Heart left ventricle (tissue), 16 donors: ENCODE results near the gene INF2. TPM values are rescaled to one million over a fixed set of nuclear protein-coding genes. Genes with fewer than 3 reads are reported as not detected.

Source experiments
- ATAC-seq, 4 donors: fragments of 200-7000 bp; cut with Tn5 transposase; one replicate each; pipeline ENCODE4 v1.9.1; 2020 to 2022; ENCODE audit warnings: moderate library complexity in 4 of 4, mild to moderate bottlenecking in 3 of 4, moderate number of reproducible peaks in 1 of 4
- DNase-seq, 5 donors: peaks; one replicate each; pipeline ENCODE4 v3.0.0-alpha.2; 2020
- H3K27ac ChIP-seq, 12 donors: fragments of 200-600 bp; sonication (generic) in 4 of 12; one replicate each; pipeline versions ENCODE4 v1.5.0 to v1.8.0; 2016 to 2022; ENCODE audit warnings: mild to moderate bottlenecking in 2 of 12
- H3K27me3 ChIP-seq, 9 donors: fragments of 200-600 bp; sonication (generic) in 2 of 9; one replicate each; pipeline versions ENCODE4 v1.5.1 to v1.8.0; 2016 to 2022; ENCODE audit warnings: mild to moderate bottlenecking in 3 of 9
- H3K36me3 ChIP-seq, 9 donors: fragments of 200-600 bp; sonication (generic) in 2 of 9; one replicate each; pipeline versions ENCODE4 v1.5.0 to v1.8.0; 2018 to 2022; ENCODE audit warnings: mild to moderate bottlenecking in 2 of 9
- H3K4me1 ChIP-seq, 12 donors: fragments of 200-600 bp; sonication (generic) in 4 of 12; one replicate each; pipeline versions ENCODE4 v1.5.0 to v1.8.0; 2016 to 2022; ENCODE audit warnings: mild to moderate bottlenecking in 3 of 12
- H3K4me3 ChIP-seq, 12 donors: fragments of 200-600 bp; sonication (generic) in 4 of 12; one replicate each; pipeline versions ENCODE4 v1.5.0 to v1.8.0; 2017 to 2022; ENCODE audit warnings: mild to moderate bottlenecking in 9 of 12, moderate library complexity in 4 of 12
- H3K9me3 ChIP-seq, 12 donors: fragments of 200-600 bp; sonication (generic) in 4 of 12; one replicate each; pipeline versions ENCODE4 v1.5.0 to v1.8.0; 2016 to 2022; ENCODE audit warnings: mild to moderate bottlenecking in 1 of 12
- CTCF ChIP-seq, 12 donors: fragments of 200-600 bp; sonication (generic) in 4 of 12; IDR thresholded peaks; one replicate each; pipeline versions ENCODE4 v1.5.0 to v1.8.0; 2018 to 2022; ENCODE audit warnings: antibody characterized with exemption in 12 of 12, mild to moderate bottlenecking in 5 of 12
- POLR2A ChIP-seq, 2 donors: fragments of 450-650 bp; IDR thresholded peaks; one replicate each; pipeline ENCODE4 v1.6.1; 2017; ENCODE audit warnings: antibody characterized with exemption in 2 of 2, mild to moderate bottlenecking in 2 of 2, moderate library complexity in 2 of 2
- WGBS, 4 donors: extraction: QIAGEN DNeasy Blood & Tissue Kit in 2 of 4; methylation state at CpG; one replicate each; pipeline versions ENCODE4 v1.1.5 to v1.1.7; 2013 to 2018; 5-methylcytosine and 5-hydroxymethylcytosine counted together
- intact Hi-C, 10 donors: fragments of 100-400 bp; cut with DNase I; formaldehyde crosslinking; loops; one replicate each; pipeline versions ENCODE4 v1.11.1 to v1.14.2; 2022
- polyA plus RNA-seq, 2 donors: library from polyadenylated mRNA; stranded (reverse); fragments of 200-250 nt; gene quantifications; one replicate each; pipeline ENCODE4 v1.2.3, GENCODE V29; 2013
- total RNA-seq, 9 donors: library from RNA; depleted of rRNA in 2 of 9; stranded (reverse); fragments of >200 nt in 2 of 9; fragmentation: NEBNext Ultra II Directional in 3 of 9; extraction: Animal tissue kit (Norgen Biotek cat#: 25700) in 3 of 9; gene quantifications; one replicate each; pipeline versions ENCODE4 v1.1.0 to v1.2.4, GENCODE V29; 2016 to 2023
- donor health status: ischemic (EF 13 %, LVEDD 7.1; RV severe dilation, severe dysfunction).
- donor health status: healthy with polysubstance abuse.
- donor health status: DM: no; HTN: yes; CAD: no.
- donor health status: DM: no; HTN: no; CAD: no.
- donor health status: ischemic (EF 25% LVEDD 6.9; RV normal size, moderate dysfunction).
- donor health status: ischemic (EF 25% LVEDD 5.7; RV mildly dilated, moderate dysfunction).
- donor health status: healthy.
- donor health status: DM: yes; HTN: yes; CAD: no.
- donor health status: ischemic (EF 35%, LVEDD 5.7; RV mildly dilated, moderate dysfunction).
- donor health status: nonischemic (EF 11% LVEDD 7.7; RV severe dilation, severe dysfunction).
- donor health status: DM: yes; HTN: yes; CAD: no.
- donor health status: PGD.
- donor health status: ischemic (EF 29% LVEDD 5.4; RV normal size, mild dysfunction).
- donor health status: nonischemic (EF 23%, LVEDD 6.1; RV moderate dilation, normal function).

The INF2 gene
- total and polyA plus RNA-seq, 11 donors, result 26.0 to 58.9 (median 28.8) TPM

GRCh38 chr14:104743461-104744380, 54.3 kb downstream of the INF2 start:
- no peak overlapping the region for H3K27ac ChIP-seq
- 86 to 89% (median 87%) methylated on average over 18 to 28 of the region's 28 CpGs for WGBS, 4 donors
- peaks cover 0 to 73% (median 55%) of the 10 kb centered on the region in 9 donors for H3K36me3 ChIP-seq
- H3K4me1 ChIP-seq, result peaks cover 0 to 11% (median 0%) of the 10 kb centered on the region in 12 donors
- ATAC-seq (no peak), DNase-seq (peak in 3 of 5 donors; percentile 17 to 54 (median 21))
- no peak for TF ChIP-seq CTCF (IDR thresholded peaks at IDR 0.05)
- no peak for TF ChIP-seq POLR2A (IDR thresholded peaks at IDR 0.05)
- intact Hi-C loops, result no loop called here
- H3K27me3 ChIP-seq, result no peaks in the 10 kb centered on the region
- no peaks in the 10 kb centered on the region for H3K9me3 ChIP-seq
- no peak overlapping the region for H3K4me3 ChIP-seq

- Histone ChIP-seq H3K36me3 (peaks cover 0 to 69% (median 53%) of the 10 kb centered on the region in 9 donors), H3K9me3 (no peaks in the 10 kb centered on the region), H3K4me3 (no peak overlapping the region), H3K4me1 (peaks cover 0 to 18% (median 2%) of the 10 kb centered on the region in 12 donors), H3K27ac (no peak overlapping the region), H3K27me3 (no peaks in the 10 kb centered on the region)
- ATAC-seq, result no peak
- WGBS, 4 donors, result 92 to 97% (median 93%) methylated on average over 10 of the region's 10 CpGs
- TF ChIP-seq CTCF (IDR thresholded peaks at IDR 0.05), result no peak
- TF ChIP-seq POLR2A (IDR thresholded peaks at IDR 0.05), result no peak
- peak in 2 of 5 donors; percentile 14 to 15 for DNase-seq
- intact Hi-C loops, result no loop called here
These were observed 55.1 kb downstream of the INF2 start for GRCh38 chr14:104744484-104744883.

- H3K4me3 ChIP-seq, result no peak overlapping the region
- H3K36me3 ChIP-seq, result peaks cover 0 to 59% (median 44%) of the 10 kb centered on the region in 9 donors
- TF ChIP-seq POLR2A (IDR thresholded peaks at IDR 0.05) (no peak), CTCF (IDR thresholded peaks at IDR 0.05) (no peak)
- H3K27me3 ChIP-seq, result no peaks in the 10 kb centered on the region
- H3K9me3 ChIP-seq, result no peaks in the 10 kb centered on the region
- H3K4me1 ChIP-seq, result peaks cover 0 to 21% (median 3%) of the 10 kb centered on the region in 12 donors
- DNase-seq (peak in 3 of 5 donors; percentile 11 to 47 (median 20)), ATAC-seq (no peak)
- intact Hi-C loops, result no loop called here
- H3K27ac ChIP-seq, result no peak overlapping the region
- WGBS, 4 donors, result 88 to 95% (median 92%) methylated on average over 6 to 9 of the region's 9 CpGs
These were observed 56.0 kb downstream of the INF2 start for GRCh38 chr14:104745431-104745830.

GRCh38 chr14:104746071-104746545, 56.7 kb downstream of the INF2 start:
- WGBS, 4 donors, result 81 to 91% (median 84%) methylated on average over 9 to 13 of the region's 13 CpGs
- TF ChIP-seq CTCF (IDR thresholded peaks at IDR 0.05), result no peak
- TF ChIP-seq POLR2A (IDR thresholded peaks at IDR 0.05), result no peak
- peak overlapping the region in 4 of 12 donors; percentile 34 to 53 (median 42) for H3K27ac ChIP-seq
- peaks cover 0 to 21% (median 3%) of the 10 kb centered on the region in 12 donors for H3K4me1 ChIP-seq
- no peak overlapping the region for H3K4me3 ChIP-seq
- DNase-seq (peak in 3 of 5 donors; percentile 9 to 35 (median 17)), ATAC-seq (no peak)
- peaks cover 0 to 52% (median 37%) of the 10 kb centered on the region in 9 donors for H3K36me3 ChIP-seq
- H3K27me3 ChIP-seq, result no peaks in the 10 kb centered on the region
- intact Hi-C loops, result no loop called here
- H3K9me3 ChIP-seq, result no peaks in the 10 kb centered on the region
